Measurements from ENCODE around the gene VGLL4.
"Not testable (repeated sequence)": the region's sequence is repeated elsewhere in the genome, so short reads cannot be mapped to it uniquely, and the experiment has no call there.

The VGLL4 gene

GRCh38 chr3:11643605-11644087 is at the start of gene VGLL4:
TSS of gene VGLL4 (minus strand) at chr3:11643915. CDS start at chr3:11643518, 397 bp downstream.
- peak; percentile 94 for DNase-seq (ENCODE audit: low spot score)

DNA sequence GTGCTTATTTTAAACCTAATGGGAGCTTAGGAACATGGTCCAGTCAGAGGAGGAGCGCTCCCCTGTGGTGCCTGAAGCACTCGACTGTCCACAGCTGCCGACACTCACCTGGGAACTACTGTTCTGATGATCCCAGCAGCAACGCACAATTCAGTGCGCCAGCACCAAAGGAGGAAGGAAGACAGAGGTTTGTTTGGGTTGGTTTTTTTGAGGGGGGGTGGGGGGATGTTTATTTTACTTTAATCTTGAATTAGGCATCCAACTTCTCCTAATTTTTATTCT is 48.8 kb upstream of the VGLL4 start:
- no peak for DNase-seq (ENCODE audit: low spot score)

GRCh38 chr3:11691767-11692531 is 48.2 kb upstream of the VGLL4 start:
- no peak for DNase-seq (ENCODE audit: low spot score)

- DNase-seq (ENCODE audit: low spot score), result no peak
Measured at GRCh38 chr3:11690863-11691766, 47.4 kb upstream of the VGLL4 start.

DNA sequence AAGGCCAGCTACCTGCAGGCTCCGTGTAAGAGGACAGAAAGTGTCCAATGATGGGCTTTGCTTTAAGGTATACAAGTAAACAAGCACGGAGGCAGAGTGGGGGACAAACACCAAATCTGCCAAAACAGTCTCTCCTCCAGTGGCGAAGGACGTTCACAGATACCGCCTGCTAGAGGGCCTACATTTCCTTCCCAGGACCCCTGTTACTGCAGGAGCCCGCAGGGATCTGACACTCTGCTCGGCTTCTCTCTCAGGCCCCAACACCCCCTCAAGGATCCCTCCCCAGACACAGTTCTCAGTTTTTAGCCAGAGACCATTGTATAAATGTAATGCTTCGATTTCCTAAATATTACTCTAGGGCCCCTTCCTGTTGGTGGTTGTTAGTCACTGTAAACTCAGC is 46.0 kb upstream of the VGLL4 start:
- no peak for DNase-seq (ENCODE audit: low spot score)

DNA sequence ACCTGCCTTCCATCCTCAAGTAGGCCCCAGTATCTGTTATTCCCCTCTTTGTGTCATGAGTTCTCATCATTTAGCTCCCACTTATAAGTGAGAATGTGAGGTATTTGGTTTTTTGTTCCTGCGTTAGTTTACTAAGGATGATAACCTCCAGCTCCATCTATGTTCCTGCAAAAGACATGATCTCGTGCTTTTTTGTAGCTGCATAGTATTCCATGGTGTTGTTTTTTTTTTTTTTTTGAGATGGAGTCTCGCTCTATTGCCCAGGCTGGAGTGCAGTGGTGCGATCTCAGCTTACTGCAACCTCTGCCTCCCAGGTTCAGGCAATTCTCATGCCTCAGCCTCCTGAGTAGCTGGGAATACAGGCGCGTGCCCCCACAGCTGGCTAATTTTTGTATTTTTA is 41.3 kb upstream of the VGLL4 start:
- DNase-seq (ENCODE audit: low spot score), result not testable (repeated sequence)

DNA sequence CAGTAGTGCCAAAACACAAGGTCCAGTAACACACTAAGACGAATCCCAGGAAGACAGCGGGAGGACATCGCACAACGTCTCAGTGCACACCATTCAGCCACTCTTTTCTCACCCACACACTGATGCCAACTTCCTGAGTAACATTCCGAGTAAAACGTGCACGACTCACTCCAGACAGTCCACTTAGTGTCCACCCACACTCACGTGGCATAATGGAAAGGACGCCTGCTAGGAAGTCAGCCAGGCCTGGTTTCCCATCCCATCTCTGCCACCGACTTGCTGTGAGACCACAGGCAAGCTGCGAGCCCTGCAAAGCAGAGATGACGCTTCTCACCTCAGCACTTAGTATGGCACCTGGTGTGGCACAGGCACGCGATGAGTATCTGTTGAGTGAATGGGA is 36.8 kb upstream of the VGLL4 start:
- no peak for DNase-seq (ENCODE audit: low spot score)

DNA sequence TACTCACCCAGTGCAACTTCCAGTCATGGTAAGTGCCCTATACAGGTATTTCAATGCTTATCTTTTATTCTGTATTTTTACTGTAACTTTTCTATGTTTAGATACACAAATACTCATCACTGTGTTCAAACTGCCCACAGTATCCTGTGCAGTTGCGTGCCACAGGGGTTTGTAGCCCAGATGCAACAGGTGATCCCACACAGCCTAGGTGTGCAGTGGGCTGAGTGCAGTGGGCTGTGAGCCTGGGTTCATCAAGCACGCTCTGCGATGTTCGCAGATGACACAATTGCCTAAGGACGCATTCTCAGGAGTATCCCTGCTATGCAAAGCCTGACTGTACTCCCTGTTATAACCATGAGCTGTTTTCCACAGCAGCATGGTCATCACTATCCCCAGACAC is 36.2 kb upstream of the VGLL4 start:
- DNase-seq (ENCODE audit: low spot score), result no peak

GRCh38 chr3:11672363-11672762 is 28.6 kb upstream of the VGLL4 start:
- DNase-seq (ENCODE audit: low spot score), result no peak

DNA sequence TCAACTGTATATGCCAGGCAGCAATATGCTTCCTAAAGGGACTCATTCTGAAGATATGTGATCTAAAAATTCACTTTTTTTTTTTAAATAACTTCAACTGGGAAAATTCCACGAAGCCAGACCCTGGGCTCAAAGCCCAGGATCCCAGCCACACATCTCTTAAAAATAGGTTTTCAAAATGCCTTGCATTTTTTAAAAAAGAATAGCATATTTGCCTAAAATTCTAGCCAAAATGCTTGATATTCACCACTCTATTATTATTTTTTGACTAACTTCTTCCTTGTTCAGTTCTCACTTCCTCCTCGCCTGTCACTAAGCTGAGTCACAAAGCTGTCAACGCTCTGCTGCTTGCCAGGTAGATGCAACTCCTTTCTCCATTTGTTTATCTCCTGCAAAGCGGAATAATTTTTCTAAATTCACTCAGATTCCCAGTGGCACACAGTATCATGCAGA is 28.0 kb upstream of the VGLL4 start:
- DNase-seq (ENCODE audit: low spot score), result no peak

DNA sequence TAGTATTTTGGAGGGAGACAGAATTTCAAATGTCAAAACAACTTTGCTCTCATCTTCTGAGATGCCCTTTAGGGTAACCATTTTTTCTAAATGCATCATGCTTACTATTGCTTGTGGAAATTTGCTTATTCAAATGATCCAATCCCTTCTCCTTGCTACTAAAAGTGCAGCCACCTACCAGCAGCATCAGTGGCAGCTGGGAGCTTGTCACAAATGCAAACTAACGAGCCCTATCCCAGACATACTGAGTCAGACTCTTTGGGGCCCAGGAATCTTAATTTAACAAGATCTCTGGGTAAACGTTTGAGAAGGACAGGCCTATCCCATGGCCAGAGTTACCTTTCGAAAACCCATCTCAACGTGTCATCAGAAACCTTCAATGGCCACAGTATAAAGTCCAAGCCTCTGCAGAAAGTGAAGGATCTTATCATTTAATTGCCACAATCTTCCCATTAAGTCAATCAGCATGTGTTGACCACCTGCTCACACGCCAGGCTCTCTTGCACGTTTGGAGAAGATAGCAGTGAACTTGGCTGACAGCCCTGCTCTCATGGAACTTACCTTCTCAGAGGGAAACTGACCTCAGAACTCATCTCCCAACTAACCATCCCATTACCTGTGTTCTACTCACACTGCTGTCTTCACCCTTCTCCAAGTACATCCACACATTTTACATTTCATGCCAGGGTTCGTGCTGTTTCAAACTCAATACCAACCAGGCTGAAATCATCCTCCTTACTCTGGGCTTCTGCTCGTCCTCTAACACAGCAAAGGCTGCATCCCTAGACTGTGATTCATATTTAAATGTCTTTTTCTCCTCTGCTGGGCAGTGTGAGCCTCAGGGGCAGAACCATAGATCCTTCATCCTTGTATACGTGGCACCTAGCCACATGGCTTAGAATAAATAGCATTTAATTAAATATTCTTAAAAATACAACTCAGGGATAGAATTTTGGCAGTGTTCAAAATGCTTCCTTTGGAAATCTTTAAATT is 24.8 kb upstream of the VGLL4 start:
- no peak for DNase-seq (ENCODE audit: low spot score)

- no peak for DNase-seq (ENCODE audit: low spot score)
Measured at GRCh38 chr3:11665331-11665730, 21.6 kb upstream of the VGLL4 start.

DNA sequence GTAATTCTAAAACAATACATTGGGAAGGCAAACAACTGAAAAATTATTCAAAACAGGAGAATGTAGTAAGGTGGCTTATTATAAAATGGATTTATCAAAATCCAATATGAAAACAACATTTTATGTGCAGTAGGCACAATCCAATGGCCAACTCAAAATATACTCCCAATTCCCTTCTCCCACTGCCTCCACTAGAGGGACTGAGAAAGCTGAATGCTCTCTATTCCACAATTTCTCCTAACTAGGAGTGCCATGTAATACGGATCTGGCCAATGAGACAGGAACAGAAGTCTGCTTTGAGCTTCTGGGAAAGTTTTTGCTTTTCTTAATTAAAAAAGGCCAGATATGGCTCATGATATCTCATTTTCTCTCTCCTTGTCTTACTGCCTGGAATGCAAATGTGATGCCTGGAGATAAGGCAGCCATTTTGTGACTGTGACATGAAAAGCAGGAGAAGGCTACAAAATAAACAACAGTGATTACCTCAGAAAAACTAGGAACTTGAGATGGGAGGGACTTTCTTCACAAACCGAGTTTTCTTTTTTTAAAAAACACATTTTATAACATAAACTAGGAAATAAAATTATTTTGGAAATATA is 18.8 kb upstream of the VGLL4 start:
- no peak for DNase-seq (ENCODE audit: low spot score)

- no peak for DNase-seq (ENCODE audit: low spot score)
Measured at GRCh38 chr3:11661827-11662226, 18.1 kb upstream of the VGLL4 start.

GRCh38 chr3:11661052-11661656 is 17.4 kb upstream of the VGLL4 start:
- DNase-seq (ENCODE audit: low spot score), result no peak

DNA sequence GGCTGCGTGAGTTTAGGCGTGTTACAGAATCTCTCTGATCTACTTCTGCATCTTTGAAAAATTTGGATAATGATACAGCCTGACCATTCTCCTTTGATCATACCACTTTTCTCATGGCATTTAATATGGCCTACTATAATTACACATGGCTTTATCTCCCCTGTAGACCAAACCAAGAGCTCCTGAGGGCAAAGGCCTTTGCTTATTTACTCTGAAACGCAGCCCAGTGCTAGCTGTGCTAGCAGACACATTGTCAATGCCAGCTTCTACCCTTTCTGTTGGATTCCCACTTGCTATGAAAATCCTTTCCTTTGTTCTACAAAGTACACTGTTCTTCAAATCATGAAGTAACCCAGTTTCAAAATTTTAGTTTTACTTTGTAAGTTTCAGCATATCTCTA is 16.5 kb upstream of the VGLL4 start:
- no peak for DNase-seq (ENCODE audit: low spot score)

DNA sequence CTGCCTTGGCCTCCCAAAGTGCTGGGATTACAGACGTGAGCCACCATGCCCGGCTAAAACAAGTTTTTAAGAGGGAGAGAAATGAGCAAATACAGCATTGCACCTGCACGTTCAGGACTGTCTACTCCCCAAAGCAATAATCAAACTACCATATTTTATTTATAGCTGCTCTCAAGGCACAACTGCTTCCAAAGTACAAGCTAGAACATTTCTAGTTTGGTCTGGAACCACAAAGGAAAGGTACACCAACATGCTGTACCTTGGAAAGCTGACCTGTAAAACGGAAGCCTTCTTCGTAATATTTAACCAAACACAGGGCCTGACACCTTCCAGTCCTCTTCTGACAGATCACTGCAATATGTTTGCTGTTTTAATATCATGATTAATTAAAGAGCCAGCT is 14.5 kb upstream of the VGLL4 start:
- DNase-seq (ENCODE audit: low spot score), result no peak

DNA sequence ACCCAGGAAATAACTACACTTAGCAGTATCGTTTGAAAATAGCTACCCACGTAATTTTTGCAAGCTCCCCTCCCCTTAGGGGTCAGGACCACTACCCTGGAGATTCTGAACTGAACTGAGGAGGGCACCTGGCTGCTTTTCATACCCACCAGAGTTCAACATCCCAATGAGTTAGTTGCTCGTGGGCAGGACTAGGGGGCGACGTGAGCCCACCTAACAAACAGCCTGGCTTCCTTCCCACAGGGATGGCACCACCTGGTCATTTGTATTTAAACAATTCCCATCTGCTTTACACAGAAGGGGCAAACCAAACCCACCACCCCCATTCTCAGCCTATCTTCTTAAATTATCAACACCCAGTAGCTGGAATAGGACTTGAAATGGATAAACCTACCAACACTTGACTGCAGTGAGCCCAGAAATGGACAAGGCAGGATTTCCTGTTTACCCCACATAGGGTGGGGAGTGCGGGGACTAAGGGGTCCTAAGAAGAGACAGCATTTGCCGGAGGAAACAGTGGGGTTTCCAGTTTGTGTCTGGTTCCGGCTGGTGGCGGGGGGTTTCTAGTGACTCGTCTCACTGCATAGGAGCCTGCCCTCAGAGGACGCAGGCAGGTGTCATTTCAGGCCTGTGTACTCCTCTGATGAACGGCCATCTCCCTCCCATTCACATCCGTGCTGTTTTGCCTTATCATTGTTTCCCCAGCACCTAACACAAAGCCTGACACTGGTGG is 11.6 kb upstream of the VGLL4 start:
- no peak for DNase-seq (ENCODE audit: low spot score)

GRCh38 chr3:11654166-11654565 is 10.5 kb upstream of the VGLL4 start:
- DNase-seq (ENCODE audit: low spot score), result no peak

DNA sequence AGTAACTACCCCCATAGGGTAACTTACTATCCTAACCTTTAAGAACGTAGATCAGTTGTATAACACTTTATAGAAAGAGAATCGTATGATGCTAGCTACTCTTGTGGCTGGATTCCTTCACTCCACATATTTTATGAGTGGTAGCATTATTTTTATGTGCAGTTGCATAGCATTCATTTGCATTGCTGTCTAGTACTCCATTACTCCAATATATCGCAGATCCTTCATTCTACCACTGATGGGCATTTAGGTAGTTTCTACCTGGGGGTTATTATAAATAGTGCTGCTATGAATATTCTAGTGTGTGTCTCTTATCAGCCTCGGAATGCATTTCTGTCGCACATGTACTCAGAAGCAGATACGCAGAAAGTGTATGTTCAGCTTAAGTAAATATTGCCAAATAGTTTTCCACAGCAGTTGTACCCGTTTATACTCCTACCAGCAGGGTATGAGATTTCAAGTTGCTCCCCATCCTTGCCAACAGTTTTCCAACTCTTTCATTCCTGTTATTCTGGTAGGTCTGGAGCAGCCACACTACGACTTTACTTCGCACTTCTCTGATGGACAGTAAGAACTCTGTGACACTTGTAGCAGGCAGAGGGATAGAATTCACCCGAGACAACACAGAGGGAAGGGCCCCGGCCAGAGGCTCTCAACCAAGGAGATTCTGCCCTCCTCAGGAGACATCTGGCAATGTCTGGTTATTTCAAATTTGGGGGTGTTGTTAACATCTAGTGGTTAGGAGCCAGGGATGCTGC is 9.8 kb upstream of the VGLL4 start:
- DNase-seq (ENCODE audit: low spot score), result no peak
